Smooth muscle cell (in vitro differentiated cells): ENCODE data around the gene ADARB2. TPM values are rescaled to one million over a fixed set of nuclear protein-coding genes. Genes with fewer than 3 reads are reported as not detected.
"Not testable (repeated sequence)": the region's sequence is repeated elsewhere in the genome, so short reads cannot be mapped to it uniquely, and the experiment has no call there.

Source experiments
- DNase-seq: peaks from one replicate; lab custom pipeline; 2025; ENCODE audit not compliant: unreplicated experiment; lab: John Stamatoyannopoulos, UW
- H2AFZ ChIP-seq: fragments of 200-600 bp; sonication (generic); 2 replicates; pipeline ENCODE4 v1.6.0; 2016; ENCODE audit warnings: antibody characterized with exemption, low read depth, mild to moderate bottlenecking
- H3F3A ChIP-seq: fragments of 200-600 bp; sonication (generic); 2 replicates; pipeline ENCODE4 v1.6.0; 2017; ENCODE audit warnings: antibody characterized with exemption, low read depth
- H3K27ac ChIP-seq: fragments of 200-600 bp; sonication (generic); 2 replicates; pipeline ENCODE4 v1.5.1; 2016; ENCODE audit warnings: low read depth, mild to moderate bottlenecking
- H3K27me3 ChIP-seq: fragments of 200-600 bp; sonication (generic); 2 replicates; pipeline ENCODE4 v1.6.1; 2016; ENCODE audit warnings: low read depth, mild to moderate bottlenecking
- H3K36me3 ChIP-seq: fragments of 200-600 bp; sonication (generic); 2 replicates; pipeline ENCODE4 v1.5.1; 2016; ENCODE audit warnings: low read depth
- H3K4me1 ChIP-seq: fragments of 200-600 bp; sonication (generic); 2 replicates; pipeline ENCODE4 v1.5.1; 2016; ENCODE audit warnings: low read depth
- H3K4me2 ChIP-seq: fragments of 200-600 bp; sonication (generic); 2 replicates; pipeline ENCODE4 v1.6.0; 2016; ENCODE audit warnings: mild to moderate bottlenecking
- H3K4me3 ChIP-seq: fragments of 200-600 bp; sonication (generic); 2 replicates; pipeline ENCODE4 v1.5.1; 2016; ENCODE audit warnings: mild to moderate bottlenecking
- H3K79me2 ChIP-seq: fragments of 200-600 bp; sonication (generic); 2 replicates; pipeline ENCODE4 v1.6.0; 2016; ENCODE audit warnings: low read depth, mild to moderate bottlenecking
- H3K9ac ChIP-seq: fragments of 200-600 bp; sonication (generic); 2 replicates; pipeline ENCODE4 v1.6.0; 2016; ENCODE audit warnings: low read depth
- H3K9me3 ChIP-seq: fragments of 200-600 bp; sonication (generic); replicated peaks from 2 replicates; pipeline ENCODE4 v1.5.1; 2016; ENCODE audit warnings: low read depth
- H4K20me1 ChIP-seq: fragments of 200-600 bp; sonication (generic); 2 replicates; pipeline ENCODE4 v1.6.0; 2016; ENCODE audit warnings: low read depth
- CTCF ChIP-seq: fragments of 200-600 bp; sonication (generic); IDR thresholded peaks from 2 replicates; pipeline ENCODE4 v1.5.1; 2017; ENCODE audit warnings: borderline replicate concordance, mild to moderate bottlenecking, antibody characterized with exemption; ENCODE audit not compliant: insufficient read depth, poor library complexity, severe bottlenecking
- WGBS: methylation state at CpG from one replicate; pipeline ENCODE4 v1.1.7; 2016; ENCODE audit warnings: low lambda C conversion rate; 5-methylcytosine and 5-hydroxymethylcytosine counted together
- polyA plus RNA-seq: library from polyadenylated mRNA; unstranded; fragments of >200 nt; fragmentation: Nextera tagmentation; extraction: Ambion mirVana; gene quantifications from 2 replicates; pipeline ENCODE4 v1.2.1, GENCODE V29; 2016
- total RNA-seq: library from RNA; depleted of rRNA; stranded (reverse); fragments of >200 nt; gene quantifications from 2 replicates; pipeline ENCODE4 v1.2.3, GENCODE V29; 2014

ADARB2 gene
- total and polyA plus RNA-seq, 2 experiments from 2014 or later, result 0.13 to 0.39 TPM

- no peak for TF ChIP-seq CTCF
- 87% methylated on average over 13 of the region's 13 CpGs for WGBS
- no peak for DNase-seq
These were observed 574.7 kb downstream of the ADARB2 start for GRCh38 chr10:1162481-1163203.

GRCh38 chr10:1161315-1161673 lies 576.0 kb downstream of the ADARB2 start:
- not testable (repeated sequence) for H3K79me2 ChIP-seq, H3K9ac ChIP-seq, H3K36me3 ChIP-seq, H3K4me2 ChIP-seq, H3K4me1 ChIP-seq, DNase-seq, H3K4me3 ChIP-seq, H2AFZ ChIP-seq, H3K27ac ChIP-seq, H3K9me3 ChIP-seq, H3F3A ChIP-seq, H4K20me1 ChIP-seq, H3K27me3 ChIP-seq
- WGBS, result 90% methylated on average over 5 of the region's 5 CpGs

More at GRCh38 chr10:1162481-1163203, 574.7 kb downstream of the ADARB2 start:
- no peak overlapping the region for H2AFZ ChIP-seq
- no peaks in the 10 kb centered on the region for H3K4me1 ChIP-seq
- H3K36me3 ChIP-seq, result no peaks in the 10 kb centered on the region
- peaks cover 3% of the 10 kb centered on the region for H3K27me3 ChIP-seq
- no peaks in the 10 kb centered on the region for H3F3A ChIP-seq
- H3K79me2 ChIP-seq, result no peaks in the 10 kb centered on the region
- no peak overlapping the region for H3K27ac ChIP-seq
- H3K9ac ChIP-seq, result no peak overlapping the region
- no peak overlapping the region for H3K4me3 ChIP-seq
- no peaks in the 10 kb centered on the region for H3K9me3 ChIP-seq
- no peaks in the 10 kb centered on the region for H4K20me1 ChIP-seq
- H3K4me2 ChIP-seq, result no peak overlapping the region

- Histone ChIP-seq H3K4me2 (no peak overlapping the region), H3K27me3 (peaks cover 4% of the 10 kb centered on the region), H3K27ac (no peak overlapping the region), H3K4me1 (no peaks in the 10 kb centered on the region), H3K4me3 (no peak overlapping the region), H3F3A (no peaks in the 10 kb centered on the region), H3K9ac (no peak overlapping the region), H4K20me1 (no peaks in the 10 kb centered on the region), H2AFZ (no peak overlapping the region), H3K36me3 (no peaks in the 10 kb centered on the region), H3K9me3 (no peaks in the 10 kb centered on the region), H3K79me2 (no peaks in the 10 kb centered on the region)
- 94% methylated on average over 25 of the region's 25 CpGs for WGBS
- no peak for TF ChIP-seq CTCF
- no peak for DNase-seq
These were observed 576.6 kb downstream of the ADARB2 start for GRCh38 chr10:1160561-1161314.

DNA sequence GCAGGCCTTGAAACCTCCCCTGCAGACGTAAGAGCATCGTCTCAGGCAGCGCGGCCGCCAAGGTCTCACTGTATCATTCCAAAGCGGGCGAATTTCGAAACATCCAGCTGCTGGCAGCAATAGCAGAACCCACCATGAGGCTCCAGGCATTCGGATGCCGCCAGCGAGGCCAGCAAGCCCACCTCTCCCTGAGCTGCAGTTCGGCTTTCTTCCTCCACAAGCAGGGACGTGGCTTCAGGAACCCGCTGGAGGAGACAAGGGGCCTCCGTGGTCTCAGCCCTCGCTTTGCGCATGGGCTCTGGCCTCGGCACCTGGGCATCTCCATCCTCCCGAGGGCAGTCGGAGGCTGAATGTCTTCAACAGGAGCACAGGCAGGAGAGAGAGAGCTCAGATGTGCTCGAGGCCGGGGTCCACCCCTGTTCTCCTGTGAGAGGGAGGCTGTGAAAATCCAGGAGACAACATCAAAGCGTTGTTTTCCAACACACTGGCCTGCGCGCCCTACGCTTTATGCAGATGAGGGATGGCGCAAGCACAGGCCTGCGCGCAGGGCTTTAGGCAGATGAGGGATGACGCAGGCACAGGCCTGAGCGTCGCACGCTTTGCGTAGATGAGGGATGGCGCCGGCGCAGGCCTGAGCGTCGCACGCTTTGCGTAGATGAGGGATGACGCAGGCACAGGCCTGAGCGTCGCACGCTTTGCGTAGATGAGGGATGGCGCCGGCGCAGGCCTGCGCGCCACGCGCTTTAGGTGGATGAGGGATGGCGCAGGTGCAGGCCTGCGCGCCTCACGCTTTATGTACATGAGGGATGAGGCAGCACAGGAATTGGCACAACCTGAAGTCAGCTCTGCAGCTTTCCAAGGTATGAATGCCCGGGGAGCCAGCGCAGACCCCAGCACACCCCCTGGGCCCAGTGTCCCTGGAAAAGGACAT lies 577.9 kb downstream of the ADARB2 start:
- Histone ChIP-seq H3K4me1 (no peaks in the 10 kb centered on the region), H3K27ac (no peak overlapping the region), H3K4me2 (no peak overlapping the region), H2AFZ (no peak overlapping the region), H3K4me3 (no peak overlapping the region), H3K36me3 (no peaks in the 10 kb centered on the region), H3K9me3 (no peaks in the 10 kb centered on the region), H3K79me2 (no peaks in the 10 kb centered on the region), H4K20me1 (no peaks in the 10 kb centered on the region), H3K9ac (no peak overlapping the region), H3K27me3 (peaks cover 4% of the 10 kb centered on the region), H3F3A (no peaks in the 10 kb centered on the region)
- no peak for DNase-seq
- WGBS, result 94% methylated on average over 59 of the region's 59 CpGs
- TF ChIP-seq CTCF, result no peak

DNA sequence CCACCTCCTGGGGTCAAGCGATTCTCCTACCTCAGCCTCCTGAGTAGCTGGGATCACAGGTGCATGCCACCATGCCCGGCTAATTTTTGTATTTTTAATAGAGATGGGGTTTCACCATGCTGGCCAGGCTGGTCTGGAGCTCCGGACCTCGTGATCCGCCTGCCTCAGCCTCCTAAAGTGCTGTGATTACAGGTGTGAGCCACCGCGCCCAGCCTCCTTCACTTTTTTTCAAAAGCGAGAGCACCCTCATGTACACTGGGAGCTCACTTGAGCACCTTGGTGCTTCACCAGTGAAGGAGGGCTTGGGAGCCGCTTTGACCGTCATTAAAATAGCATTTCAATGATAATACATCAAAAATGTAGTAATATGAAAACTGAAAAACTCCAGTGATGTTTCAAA lies 578.8 kb downstream of the ADARB2 start:
- H3K4me3 ChIP-seq, H3F3A ChIP-seq, DNase-seq: not testable (repeated sequence)

More for the DNA sequence above, 578.8 kb downstream of the ADARB2 start:
- not testable (repeated sequence) for H3K9ac ChIP-seq, H2AFZ ChIP-seq, H3K27ac ChIP-seq, H3K27me3 ChIP-seq, H3K79me2 ChIP-seq, H3K36me3 ChIP-seq, H3K9me3 ChIP-seq, H3K4me1 ChIP-seq, H3K4me2 ChIP-seq, H4K20me1 ChIP-seq
- 90% methylated on average over 10 of the region's 10 CpGs for WGBS
